ENCODE measurements around the gene DLGAP1.

DLGAP1 gene

DNA sequence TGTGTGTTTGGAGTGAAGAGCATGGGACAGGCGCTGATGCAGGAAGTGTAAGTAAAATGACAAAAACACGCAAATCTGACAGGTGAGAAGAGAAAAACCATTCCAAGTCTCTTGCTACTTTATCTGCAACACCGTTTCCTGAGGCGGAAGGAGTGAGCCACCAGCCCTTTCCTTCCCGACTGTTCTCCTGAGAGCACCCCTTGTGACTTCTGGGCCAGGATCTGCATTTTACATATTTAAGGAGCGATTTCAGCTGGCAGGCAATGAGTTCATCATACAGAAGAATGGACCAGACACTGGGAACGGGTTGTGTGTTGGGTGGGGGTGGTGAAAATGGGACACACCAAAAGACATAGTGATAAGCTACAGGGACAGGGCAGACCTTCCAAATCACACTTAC, 727.8 kb downstream of the DLGAP1 start:
- H3K27me3 ChIP-seq (ENCODE audit: insufficient read depth, poor library complexity, severe bottlenecking), result no peaks in the 10 kb centered on the region
- no peak for TF ChIP-seq POLR2AphosphoS5 (IDR thresholded peaks at IDR 0.05; ENCODE audit: low read depth)
- TF ChIP-seq SPI1 (IDR thresholded peaks at IDR 0.05; ENCODE audit: borderline replicate concordance, low read depth), result no peak
- TF ChIP-seq, protein P1, sequence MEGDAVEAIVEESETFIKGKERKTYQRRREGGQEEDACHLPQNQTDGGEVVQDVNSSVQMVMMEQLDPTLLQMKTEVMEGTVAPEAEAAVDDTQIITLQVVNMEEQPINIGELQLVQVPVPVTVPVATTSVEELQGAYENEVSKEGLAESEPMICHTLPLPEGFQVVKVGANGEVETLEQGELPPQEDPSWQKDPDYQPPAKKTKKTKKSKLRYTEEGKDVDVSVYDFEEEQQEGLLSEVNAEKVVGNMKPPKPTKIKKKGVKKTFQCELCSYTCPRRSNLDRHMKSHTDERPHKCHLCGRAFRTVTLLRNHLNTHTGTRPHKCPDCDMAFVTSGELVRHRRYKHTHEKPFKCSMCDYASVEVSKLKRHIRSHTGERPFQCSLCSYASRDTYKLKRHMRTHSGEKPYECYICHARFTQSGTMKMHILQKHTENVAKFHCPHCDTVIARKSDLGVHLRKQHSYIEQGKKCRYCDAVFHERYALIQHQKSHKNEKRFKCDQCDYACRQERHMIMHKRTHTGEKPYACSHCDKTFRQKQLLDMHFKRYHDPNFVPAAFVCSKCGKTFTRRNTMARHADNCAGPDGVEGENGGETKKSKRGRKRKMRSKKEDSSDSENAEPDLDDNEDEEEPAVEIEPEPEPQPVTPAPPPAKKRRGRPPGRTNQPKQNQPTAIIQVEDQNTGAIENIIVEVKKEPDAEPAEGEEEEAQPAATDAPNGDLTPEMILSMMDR (IDR thresholded peaks at IDR 0.05; ENCODE audit: insufficient read depth, low read length), result no peak
- TF ChIP-seq, protein P2, sequence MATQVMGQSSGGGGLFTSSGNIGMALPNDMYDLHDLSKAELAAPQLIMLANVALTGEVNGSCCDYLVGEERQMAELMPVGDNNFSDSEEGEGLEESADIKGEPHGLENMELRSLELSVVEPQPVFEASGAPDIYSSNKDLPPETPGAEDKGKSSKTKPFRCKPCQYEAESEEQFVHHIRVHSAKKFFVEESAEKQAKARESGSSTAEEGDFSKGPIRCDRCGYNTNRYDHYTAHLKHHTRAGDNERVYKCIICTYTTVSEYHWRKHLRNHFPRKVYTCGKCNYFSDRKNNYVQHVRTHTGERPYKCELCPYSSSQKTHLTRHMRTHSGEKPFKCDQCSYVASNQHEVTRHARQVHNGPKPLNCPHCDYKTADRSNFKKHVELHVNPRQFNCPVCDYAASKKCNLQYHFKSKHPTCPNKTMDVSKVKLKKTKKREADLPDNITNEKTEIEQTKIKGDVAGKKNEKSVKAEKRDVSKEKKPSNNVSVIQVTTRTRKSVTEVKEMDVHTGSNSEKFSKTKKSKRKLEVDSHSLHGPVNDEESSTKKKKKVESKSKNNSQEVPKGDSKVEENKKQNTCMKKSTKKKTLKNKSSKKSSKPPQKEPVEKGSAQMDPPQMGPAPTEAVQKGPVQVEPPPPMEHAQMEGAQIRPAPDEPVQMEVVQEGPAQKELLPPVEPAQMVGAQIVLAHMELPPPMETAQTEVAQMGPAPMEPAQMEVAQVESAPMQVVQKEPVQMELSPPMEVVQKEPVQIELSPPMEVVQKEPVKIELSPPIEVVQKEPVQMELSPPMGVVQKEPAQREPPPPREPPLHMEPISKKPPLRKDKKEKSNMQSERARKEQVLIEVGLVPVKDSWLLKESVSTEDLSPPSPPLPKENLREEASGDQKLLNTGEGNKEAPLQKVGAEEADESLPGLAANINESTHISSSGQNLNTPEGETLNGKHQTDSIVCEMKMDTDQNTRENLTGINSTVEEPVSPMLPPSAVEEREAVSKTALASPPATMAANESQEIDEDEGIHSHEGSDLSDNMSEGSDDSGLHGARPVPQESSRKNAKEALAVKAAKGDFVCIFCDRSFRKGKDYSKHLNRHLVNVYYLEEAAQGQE (IDR thresholded peaks at IDR 0.05; ENCODE audit: insufficient replicate concordance, low read depth), result no peak
- no peak for TF ChIP-seq GABPA (IDR thresholded peaks at IDR 0.05; ENCODE audit: low read depth)
- no peak for DNase-seq (ENCODE audit: low read depth in 1 of 2, low spot score in 1 of 2)
- H3K4me3 ChIP-seq (replicated peaks; ENCODE audit: insufficient read depth, low read length), result no peak overlapping the region
- H3K27ac ChIP-seq (replicated peaks), result no peak overlapping the region

GRCh38 chr18:3726238-3726951, 728.7 kb downstream of the DLGAP1 start:
- no peaks in the 10 kb centered on the region for H3K27me3 ChIP-seq (ENCODE audit: insufficient read depth, poor library complexity, severe bottlenecking)
- H3K4me3 ChIP-seq (replicated peaks; ENCODE audit: insufficient read depth, low read length), result no peak overlapping the region
- DNase-seq (ENCODE audit: low read depth in 1 of 2, low spot score in 1 of 2), result peak in 1 of 2 experiments; percentile 53
- H3K27ac ChIP-seq (replicated peaks), result peak overlapping the region; percentile 14; the same call in 1 of the 2 replicates
- TF ChIP-seq SPI1 (IDR thresholded peaks at IDR 0.05; ENCODE audit: borderline replicate concordance, low read depth), result peak; percentile 28; the same call in 1 of the 2 replicates
- TF ChIP-seq POLR2AphosphoS5 (IDR thresholded peaks at IDR 0.05; ENCODE audit: low read depth), result no peak
- TF ChIP-seq, protein P2 (IDR thresholded peaks at IDR 0.05; ENCODE audit: insufficient replicate concordance, low read depth), result no peak
- TF ChIP-seq, protein P1 (IDR thresholded peaks at IDR 0.05; ENCODE audit: insufficient read depth, low read length), result no peak
- TF ChIP-seq GABPA (IDR thresholded peaks at IDR 0.05; ENCODE audit: low read depth), result no peak

DNA sequence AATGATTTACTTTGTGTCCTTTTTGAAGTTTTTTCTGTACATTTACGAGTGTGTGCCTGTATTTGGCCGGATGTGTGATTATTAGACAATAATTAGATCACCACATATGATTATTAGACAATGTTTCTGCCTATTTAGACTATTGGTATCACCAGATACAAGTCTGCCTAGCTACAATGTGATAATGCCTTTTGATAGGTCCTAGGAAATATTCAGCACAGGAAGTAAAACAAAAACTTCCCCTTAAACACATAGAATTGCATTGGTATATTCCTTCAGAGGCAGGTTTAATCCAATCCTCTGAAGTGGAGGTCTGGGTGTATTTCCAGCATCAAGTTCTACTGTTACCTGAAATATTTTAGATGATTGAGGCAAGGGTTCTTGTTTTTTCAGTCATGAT, 730.0 kb downstream of the DLGAP1 start:
- no peak overlapping the region for H3K4me3 ChIP-seq (replicated peaks; ENCODE audit: insufficient read depth, low read length)
- TF ChIP-seq, protein P1 (IDR thresholded peaks at IDR 0.05; ENCODE audit: insufficient read depth, low read length), result no peak
- TF ChIP-seq SPI1 (IDR thresholded peaks at IDR 0.05; ENCODE audit: borderline replicate concordance, low read depth) (no peak), POLR2AphosphoS5 (IDR thresholded peaks at IDR 0.05; ENCODE audit: low read depth) (no peak), GABPA (IDR thresholded peaks at IDR 0.05; ENCODE audit: low read depth) (peak; percentile 44)
- TF ChIP-seq, protein P2 (IDR thresholded peaks at IDR 0.05; ENCODE audit: insufficient replicate concordance, low read depth), result no peak
- no peaks in the 10 kb centered on the region for H3K27me3 ChIP-seq (ENCODE audit: insufficient read depth, poor library complexity, severe bottlenecking)
- peak overlapping the region; percentile 14; the same call in 1 of the 2 replicates for H3K27ac ChIP-seq (replicated peaks)
- DNase-seq (ENCODE audit: low read depth in 1 of 2, low spot score in 1 of 2), result no peak

All from HL-60 (cell line).